Measurements from ENCODE around the gene GSK3B.
A peak's percentile ranks its signal among the peaks of the same experiment; 100 is the strongest.

The GSK3B gene

DNA sequence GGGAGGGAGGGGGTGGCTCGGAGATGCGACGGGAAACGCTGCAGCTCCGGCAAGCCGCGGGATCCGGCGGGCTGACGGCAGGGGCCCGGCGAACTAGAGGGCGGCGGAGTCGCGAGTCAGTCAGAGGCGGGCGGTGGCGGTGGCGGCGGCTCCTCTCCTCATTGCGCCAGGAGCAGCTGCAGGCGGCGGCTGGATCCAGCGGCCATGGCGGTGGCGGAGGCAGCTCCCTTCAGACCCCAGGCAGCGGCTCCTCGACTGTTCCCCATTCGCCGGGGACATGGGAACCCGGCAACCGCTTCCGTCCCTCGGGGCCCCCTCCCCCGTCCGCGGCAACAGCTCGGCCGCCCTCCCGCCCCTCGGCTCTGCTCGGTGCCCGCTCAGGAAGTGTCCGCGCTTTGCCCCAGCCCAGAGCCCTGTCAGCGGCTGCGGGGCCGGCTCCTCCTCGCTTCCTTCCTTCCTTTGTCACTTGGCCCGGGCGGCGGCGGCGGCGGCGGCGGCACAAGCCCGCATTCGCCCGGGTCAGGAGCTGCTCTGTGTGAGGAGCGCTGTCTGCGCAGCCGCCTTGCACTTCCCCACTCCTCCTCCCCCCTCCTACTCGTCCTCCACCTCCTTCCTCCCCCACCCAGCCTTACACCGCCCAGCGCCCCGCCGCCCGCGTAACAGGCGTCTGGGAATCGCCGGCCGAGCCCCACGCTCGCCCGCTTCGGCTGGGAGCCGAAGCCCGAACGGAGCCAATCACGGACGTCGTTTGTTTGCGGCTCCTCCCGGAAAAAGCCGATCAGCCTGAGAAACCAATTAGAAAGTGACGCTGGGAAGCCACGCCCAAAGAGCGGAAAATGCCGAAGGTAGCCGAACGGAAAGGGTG lies at the start of gene GSK3B:
Gene GSK3B (minus strand): TSS at position 537 of the 865 bp plus-strand sequence. CDS start 1,013 bp downstream, outside the sequence.
- peak; percentile 75 for DNase-seq

DNA sequence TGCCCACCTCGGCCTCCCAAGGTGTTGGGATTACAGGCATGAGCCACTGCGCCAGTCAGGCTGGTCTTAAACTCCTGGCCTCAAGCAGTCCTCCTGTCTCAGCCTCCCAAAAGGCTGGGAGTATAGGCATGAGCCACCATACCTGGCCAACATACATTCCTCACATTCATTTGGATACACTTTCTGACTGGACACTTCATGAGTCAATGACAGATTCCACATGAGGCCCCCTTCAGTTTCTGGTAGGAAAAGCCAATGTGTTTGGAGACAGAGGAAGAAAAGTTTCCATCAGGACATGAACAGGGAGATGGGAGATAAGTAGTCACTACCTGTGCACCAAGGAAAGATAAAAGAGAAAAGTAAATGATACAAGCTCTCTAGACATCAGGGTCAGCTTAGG lies 49.4 kb upstream of the GSK3B start:
- DNase-seq: no peak

DNA sequence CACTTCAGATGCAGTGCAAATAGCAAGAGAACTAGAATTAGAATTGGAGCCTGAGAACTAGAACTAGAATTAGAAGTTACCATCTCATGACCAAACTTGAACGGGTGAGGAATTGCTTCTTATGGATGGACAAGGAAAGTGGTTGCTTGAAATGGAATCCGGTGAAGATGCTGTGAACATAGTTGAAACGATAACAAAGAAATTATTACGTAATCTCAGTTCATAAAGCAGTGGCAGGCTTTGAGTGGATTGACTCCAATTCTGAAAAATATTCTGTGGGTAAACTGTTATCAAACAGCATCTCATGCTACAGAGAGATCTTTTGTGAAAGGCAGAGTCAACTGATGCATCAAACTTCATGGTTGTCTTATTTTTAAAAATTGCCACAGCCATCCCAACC lies 48.0 kb upstream of the GSK3B start:
- no peak for DNase-seq

DNA sequence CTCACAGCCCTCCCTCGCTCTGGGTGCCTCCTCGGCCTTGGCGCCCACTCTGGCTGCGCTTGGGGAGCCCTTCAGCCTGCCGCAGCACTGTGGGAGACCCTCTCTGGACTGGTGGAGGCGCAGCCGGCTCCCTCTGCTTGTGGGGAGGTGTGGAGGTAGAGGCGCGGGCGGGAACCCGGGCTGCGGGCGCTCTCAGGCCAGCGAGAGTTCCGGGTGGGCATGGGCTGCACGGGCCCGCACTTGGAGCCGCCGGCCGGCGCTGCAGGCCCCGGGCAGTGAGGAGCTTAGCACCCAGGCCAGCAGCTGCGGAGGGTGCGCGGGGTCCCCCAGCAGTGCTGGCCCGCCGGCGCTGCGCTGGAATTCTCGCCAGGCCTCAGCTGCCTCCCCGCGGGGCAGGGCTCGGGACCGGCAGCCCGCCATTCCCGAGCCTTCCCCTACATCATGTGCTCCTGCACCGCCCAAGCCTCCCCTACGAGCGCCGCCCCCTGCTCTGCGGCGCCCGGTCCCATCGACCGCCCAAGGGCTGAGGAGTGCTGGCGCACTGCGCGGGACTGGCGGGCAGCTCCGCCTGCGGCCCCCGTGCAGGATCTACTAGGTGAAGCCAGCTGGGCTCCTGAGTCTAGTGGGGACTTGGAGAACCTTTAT lies 46.0 kb upstream of the GSK3B start:
- no peak for DNase-seq

DNA sequence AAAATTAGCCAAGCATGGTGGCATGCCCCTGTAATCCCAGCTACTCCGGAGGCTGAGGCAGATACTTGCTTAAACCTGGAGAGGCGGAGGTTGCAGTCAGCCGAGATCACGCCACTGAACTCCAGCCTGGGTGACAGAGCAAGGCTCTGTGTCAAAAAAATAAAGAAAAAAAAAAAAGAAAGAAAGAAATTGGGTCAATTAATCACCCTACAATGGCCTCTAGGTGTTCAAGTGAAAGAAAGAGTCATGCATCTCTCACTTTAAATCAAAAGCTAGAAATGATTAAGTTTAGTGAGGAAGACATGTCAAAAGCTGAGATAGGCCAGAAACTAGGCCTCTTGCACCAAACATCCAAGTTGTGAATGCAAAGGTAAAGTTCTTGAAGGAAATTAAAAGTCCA lies 44.9 kb upstream of the GSK3B start:
- no peak for DNase-seq

DNA sequence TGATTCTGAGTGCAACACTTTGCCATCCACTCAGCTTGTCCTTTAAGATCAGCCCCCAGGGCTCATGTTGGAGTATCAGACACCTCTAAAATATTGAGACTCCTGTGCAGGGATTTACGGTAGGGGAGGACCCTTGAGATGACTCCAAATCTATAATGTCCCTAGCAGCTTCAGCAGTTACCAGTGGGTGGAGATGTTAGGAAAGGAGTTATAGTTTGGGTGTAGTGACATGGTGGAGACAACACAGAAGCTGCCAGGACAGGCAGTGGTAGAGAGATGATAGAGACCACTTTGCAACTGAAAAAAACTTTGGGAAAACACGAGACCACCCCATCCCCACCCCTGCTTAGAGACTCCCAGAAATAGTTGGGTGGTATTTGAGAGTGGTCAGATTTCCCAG lies 43.3 kb upstream of the GSK3B start:
- DNase-seq: no peak

DNA sequence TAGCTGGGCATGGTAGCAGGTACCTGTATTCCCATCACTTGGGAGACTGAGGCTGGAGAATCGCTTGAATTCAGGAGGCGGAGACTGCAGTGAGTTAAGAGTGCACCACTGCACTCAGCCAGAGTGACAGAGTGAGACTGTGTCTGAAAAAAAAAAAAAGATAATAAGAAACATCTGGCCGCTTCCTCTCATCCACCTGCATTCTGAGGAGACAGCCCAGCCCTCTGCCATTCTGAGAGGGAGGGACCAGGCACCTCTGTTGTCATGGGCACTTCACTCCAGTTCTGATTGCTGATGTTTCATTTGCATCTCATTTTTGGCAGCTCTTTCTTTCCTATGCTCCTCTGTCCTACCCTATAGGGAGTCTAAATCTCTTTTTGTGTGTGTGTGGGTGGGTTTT lies 36.4 kb upstream of the GSK3B start:
- no peak for DNase-seq

DNA sequence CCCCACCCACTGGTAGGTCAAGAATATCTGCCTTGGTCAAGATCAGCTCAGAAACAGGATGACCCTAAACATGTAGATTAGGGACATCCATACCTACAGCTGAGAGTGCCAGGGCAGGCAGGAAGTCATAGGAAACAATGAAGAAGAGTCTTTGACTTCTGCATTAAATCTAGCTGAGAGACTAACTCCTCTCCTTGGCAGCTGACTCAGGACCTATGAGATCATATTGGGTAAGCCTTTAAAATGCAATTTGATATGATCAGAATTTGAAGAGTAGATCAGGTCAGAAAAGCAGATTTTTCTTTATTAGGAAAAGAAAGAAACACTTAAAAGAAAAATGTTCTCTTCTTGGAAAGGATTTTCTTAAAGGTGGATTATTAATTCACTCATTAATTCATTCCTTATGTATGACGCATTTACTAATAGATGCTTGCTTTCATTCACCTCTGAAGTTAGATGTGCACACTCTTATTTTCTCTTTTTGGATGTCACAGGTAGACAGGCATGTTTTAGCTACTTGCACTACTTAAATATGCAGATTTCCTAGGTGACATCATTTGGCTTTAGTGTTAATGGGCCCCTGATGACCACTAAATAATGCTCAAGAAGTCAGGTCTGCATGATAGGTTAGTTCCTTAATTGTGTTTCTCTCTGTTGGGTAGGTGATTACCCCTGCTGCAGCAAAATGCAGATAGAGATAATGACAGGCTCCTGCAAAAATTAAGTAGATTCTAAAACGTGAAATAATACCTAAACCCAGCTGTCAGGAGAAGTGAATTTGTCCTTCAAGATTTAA lies 35.7 kb upstream of the GSK3B start:
- no peak for DNase-seq

DNA sequence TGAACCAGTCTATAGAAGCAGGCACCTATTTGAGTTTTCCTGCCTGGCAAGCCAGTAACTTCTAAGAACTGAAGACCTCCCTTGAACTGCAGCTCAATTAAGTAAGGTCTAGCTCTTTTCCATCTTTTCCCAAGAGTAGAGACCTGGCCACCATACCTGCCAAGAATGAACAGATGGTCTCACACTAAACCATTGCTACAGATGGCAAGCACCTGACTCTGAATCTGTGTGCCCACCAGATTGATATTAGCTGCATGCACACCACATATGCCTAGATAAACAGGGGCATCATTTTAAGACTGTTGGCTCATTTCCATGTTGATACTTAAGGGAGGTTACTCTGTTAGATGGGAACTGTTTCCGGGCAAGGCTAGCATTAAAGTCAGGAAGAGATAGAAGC lies 34.8 kb upstream of the GSK3B start:
- DNase-seq: no peak

DNA sequence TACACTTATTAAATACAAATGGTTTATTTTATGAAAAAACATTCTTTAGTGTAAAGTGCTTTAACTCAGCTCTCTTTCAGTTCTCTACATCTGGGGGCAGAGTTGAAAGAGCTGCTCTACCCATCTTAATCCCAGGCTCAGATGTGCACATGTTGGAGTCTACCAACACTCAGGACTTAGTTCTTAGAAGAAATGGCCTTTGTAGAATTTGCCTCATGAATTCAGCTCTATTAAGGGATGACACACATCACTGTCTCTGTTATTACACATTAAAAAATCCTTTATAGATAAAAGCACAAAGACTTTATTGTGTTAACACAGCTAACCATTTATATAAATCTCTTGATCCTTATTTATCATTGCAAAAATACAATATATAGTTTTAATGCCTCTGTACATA lies 31.7 kb upstream of the GSK3B start:
- DNase-seq: no peak

DNA sequence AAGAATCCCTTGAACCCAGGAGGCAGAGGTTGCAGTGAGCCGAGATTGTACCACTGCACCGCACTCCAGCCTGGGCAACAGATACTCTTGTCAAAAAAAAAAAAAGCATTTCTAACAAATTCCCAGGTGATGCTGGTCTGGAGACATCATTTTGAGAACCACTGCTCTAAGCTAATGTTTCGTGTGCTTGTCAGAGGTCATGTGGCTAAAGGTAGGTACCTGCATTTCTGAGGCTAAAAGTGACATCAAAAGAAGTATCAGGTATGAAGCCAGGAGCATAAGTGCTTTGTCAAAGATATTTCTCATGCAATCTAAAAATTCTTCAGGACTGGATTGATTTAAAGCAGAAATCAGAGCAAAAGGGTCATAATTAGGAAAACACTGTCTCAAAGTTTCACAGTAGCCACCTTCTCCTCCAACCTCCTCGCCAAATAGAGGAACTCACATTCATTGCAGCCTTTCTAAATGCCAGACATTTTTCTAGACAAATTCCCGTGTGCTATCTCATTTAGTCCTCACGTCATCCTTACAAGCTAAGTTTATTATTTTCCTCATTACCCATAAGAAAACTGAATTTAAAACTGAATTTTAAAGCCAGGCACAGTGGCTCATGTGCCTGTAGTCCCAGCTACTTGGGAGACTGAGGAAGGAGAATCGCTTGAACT lies 25.7 kb upstream of the GSK3B start:
- DNase-seq: no peak

DNA sequence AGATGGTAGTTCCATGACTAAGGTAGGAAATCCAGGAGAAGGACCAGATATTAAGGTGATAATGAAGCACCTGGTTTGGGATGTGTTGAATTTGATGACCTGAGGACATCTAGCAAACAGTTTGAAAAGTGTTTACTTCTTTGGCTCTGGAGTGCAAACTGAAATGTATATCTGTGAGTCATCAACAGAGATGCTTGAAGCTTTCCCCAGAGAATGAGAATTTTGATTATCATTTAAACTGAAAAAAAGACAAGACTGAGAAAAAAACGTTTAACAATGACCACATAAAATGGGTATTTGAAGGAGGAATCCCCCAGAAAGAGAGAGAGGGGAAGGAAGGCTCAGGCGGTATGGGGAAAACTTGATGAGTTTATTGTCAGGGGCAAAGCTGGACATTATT lies 20.7 kb upstream of the GSK3B start:
- DNase-seq: no peak

DNA sequence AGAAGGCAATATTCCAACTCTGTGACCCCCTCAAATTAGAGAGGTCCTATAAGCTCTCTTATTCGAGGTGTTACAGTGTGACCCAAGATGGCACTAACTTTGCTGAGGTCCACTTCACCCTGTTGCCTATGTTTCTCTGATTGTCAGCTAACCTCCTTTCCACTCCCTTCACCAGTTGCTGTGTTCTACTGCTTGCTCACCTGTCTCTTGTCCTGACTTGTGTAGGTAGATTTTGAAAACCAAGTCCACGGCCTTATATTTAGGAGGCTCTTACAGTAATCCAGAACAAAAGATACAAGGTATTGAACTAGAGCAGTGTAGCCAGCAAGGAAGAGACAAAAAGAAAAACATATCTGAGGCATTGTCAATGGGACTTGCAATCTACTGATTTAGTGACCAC lies 20.1 kb upstream of the GSK3B start:
- DNase-seq: no peak

DNA sequence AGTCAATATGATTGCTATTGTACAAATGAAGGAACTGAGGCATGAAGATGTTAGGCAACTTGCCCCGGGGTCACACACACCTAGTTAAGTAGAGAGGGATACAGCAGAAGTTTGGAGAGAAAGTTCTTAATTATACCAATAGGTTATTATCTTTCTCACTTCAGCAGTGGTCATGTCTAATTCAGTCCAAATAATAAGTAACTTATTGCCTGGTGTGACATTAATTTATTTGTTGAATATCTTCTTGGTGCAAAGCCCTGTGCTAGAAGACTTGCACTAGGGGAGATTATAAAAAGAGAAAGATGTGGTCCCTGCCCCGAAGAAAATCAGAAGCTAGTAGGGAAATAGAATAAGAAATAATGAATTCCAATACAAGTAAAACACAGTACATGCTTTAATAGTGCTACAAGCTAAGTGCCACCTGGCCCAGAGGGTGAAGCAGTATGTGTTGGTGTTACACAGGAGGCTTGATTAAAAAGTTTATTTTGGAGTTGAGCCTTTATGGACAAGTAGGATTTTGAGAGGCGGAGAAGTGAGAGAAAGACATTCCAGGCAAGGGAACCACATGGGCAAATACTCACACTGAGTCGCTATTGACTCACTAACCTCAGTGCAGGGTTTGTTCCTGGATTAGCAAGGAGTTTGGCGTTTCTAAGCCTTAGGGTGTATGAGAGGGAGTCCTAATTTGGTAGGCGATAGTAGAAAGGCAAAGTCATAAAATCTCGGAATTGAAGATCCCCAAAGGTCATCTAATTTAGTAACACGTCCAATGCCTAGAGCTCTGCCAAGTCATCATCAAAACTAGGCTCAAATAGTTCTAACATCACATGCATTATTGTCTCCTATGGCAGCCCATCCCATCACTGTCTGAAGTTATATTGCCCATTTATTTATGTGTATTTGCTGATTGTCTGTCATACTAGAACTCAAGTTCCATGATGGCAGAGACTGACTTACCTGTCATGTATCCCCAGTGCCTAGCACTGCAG lies 19.2 kb upstream of the GSK3B start:
- DNase-seq: no peak

DNA sequence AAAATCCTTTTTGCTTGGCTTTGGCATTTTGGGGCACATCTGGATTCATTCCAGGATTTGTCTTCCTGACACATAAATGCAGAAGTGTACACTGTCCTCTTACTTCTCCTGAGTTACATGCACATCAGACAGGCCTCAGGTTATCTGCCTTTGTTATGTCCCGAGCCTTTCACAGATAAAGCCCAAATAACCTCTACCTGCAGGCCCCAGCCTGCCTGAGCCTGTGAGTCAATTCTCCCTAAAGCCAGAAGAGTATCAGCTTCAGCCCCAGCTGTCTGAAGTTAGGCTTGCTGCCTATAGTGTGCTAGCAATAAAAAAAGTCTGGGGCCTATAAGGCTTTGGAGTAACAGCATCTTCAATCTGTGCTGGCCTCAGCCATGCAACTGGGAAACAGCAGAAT lies 17.7 kb upstream of the GSK3B start:
- DNase-seq: no peak

DNA sequence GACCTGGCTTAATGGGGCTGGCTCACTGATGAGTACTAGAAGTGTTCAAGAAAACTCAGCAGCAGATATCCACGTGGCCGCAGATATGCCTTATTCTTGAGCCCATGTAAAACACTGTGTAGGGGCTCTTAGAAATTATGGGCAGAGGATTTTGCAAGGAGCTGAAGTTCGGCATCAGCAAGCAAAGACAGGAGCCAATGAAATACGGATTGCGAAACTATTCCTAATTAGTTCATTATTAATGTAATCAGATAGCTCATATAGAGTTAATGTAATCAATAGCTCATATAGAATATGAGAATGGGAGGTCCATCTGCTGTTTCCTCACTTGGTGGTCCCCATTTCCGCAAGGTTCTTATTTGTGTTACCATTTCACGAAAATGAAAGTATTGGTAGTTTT lies 9.0 kb upstream of the GSK3B start:
- DNase-seq: no peak

DNA sequence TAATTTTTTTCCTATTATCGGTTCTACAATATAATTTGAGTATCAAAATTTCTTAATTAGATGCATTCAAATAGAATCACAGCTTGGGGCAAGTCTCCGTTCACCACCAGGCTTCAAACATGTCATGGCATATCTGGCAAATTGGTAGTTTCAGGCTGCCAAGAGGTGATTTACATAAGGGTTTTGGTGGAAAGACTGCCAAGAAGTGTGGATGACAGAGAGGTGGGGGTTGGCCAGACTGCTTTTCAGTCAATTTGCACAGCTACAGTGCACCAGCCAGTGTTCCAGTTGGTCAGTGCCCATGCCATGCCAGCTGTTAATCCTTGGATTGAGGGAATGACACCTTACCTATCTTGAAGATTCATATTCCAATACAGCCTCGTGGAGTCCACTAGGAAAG lies 8.4 kb upstream of the GSK3B start:
- no peak for DNase-seq

DNA sequence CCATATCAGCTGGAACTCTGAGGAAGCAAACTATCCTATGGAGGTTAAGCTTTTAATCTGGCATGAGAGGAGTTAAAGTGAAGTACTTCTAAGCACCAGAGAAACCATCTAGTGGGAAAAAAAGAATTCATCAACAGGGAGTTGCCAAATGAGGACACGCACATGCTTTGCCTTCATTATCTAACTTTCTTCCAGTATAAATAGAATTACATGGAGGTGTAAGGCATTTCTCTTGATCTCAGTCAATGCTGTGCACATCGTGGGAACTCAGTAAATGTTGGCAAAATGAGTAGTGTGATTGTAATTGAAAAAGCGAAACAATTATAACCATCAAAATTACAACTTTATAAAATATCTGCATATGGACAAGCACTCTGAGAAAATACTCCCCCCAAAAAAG lies 8.0 kb upstream of the GSK3B start:
- no peak for DNase-seq

DNA sequence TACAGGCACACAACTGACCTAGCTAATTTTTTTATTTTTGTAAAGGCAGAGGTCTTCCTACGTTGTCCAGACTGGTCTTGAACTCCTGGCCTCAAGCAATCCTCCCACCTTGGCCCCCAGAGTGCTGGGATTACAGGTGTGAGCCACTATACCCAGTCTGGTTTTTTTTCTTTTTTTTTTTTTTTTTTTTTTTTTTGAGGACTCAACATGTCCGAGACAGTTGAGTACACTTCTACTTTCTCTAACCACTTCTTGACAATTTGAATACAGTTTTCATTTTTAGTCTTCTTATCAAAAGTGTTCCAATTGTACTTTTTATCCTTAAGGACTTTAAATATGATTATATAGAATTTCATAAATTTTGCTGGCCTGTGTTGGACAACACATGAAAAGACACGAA lies 7.4 kb upstream of the GSK3B start:
- no peak for DNase-seq

DNA sequence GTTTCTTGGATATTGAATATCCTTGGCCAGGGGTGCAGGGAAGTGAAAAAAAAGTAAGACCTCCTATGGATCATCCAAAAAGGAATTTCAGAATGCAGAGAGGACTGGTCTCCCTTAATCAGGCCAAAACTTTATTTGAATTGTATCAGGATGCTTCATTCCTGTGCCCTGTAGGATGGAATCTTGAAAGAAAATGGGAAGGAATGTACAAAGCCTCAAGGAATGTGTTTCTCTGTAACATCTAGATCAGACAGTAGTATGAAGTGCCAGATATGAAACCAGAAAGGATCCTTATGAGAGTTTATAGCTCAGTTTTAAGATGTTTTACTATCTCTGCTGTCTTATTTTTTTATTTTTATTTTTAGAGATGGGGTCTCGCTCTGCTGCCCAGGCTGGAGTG lies 6.5 kb upstream of the GSK3B start:
- no peak for DNase-seq

DNA sequence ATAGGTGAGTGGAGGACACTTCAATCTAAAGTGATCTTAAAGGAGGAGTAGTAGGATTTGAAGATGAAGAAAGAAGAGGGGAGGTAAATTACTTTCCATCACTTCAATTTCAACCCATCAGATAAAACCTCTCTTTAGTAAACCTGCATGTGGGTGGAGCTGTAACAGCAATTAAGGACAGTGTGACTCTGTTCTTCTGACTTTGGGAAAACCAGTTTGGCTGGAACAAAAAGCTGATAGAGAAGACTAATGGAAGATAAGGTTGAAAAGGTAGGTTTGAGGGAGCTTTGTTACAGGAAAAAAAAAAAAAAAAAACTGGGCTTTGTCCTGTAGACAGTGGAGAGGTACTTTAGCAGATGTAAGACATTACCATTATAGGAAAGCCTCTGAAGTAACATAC lies 4.5 kb upstream of the GSK3B start:
- DNase-seq: no peak

DNA sequence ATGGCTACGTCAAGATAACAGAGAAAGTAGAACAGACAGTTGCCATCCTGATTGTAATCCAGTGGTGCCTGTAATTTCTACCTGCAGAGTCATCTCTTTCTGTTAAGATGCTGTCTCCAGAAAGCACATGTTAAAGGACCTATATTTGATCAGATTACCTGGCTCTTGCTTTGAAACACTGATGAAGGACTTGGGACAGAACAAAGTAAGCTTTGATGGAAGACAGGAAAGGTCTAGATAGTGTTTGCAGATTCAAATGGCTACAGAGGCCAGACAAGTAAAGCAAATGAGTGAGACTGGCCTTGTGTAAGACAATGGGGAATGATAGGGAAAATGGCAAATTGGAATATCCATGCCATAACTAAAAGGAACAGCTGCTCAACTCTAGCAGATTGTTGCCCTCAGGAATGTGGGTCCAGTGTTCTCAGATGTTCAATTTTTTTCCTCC lies 1.8 kb upstream of the GSK3B start:
- DNase-seq: no peak
